ENCODE measurements around the gene AUTS2. TPM values are rescaled to one million over a fixed set of nuclear protein-coding genes. Genes with fewer than 3 reads are reported as not detected.

The AUTS2 gene
- total RNA-seq, 1 experiment from 2014 or later: 42.1 TPM

DNA sequence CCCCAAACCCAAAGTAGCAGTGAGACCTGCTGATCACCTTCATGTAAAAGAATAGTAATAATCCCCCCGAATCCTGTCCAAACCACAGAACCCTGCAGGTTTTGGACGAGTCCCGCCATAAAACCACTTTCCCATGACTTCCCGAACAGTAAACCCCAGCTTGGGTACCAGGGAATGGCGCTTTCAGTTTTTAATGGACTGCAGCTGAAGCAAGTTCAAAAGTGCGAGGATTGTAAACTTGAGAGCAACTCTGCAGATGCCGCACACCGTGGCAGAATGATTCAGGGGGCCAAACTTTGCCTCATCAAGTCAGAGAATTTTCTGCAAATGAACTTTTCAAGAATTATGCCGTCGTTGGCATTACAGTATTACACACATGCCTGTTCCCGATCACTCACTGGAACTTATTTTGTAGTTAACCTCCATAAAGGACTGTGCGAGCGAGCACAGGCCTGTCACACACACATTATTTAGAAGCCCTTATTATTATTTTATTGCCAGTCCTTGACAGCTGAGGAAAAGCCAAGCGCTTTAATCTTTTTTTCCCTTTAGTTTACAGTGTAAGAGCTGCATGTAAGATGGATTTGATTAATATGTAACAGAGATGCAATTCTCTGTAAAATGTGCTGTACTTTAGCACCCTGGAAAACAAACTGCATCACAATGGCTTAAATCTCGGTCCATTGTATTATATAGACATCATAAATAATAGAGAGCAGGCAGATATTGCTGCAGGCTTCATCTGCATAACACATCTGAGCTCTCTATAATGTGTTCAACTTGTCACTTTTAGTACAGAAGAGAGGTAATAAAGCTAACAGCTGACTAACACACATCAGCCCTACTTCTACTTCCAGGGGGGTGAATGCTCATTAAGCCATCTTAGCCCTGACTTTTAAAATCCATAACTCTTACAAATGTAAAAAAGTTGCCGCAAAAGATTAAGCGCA lies 1040.2 kb downstream of the AUTS2 start:
- no peaks in the 10 kb centered on the region for H3K4me1 ChIP-seq (ENCODE audit: insufficient read depth, low read length, poor library complexity, severe bottlenecking)
- H3K36me3 ChIP-seq (ENCODE audit: insufficient read depth, low read length, poor library complexity, severe bottlenecking): no peaks in the 10 kb centered on the region
- CTCF ChIA-PET: no interaction called here
- POLR2A ChIA-PET (ENCODE audit: low non-redundant PET): no interaction called here
- TF ChIP-seq EZH2 (IDR thresholded peaks at IDR 0.05; ENCODE audit: borderline replicate concordance, low read depth, low read length, poor library complexity, severe bottlenecking) (no peak), CTCF (conservative IDR thresholded peaks at IDR 0.05; ENCODE audit: low read depth, low read length) (no peak)
- H3K4me3 ChIP-seq (ENCODE audit: low read depth, low read length, poor library complexity, severe bottlenecking): no peak overlapping the region
- H3K27me3 ChIP-seq (replicated peaks; ENCODE audit: insufficient read depth, low read depth, low read length, poor library complexity): no peaks in the 10 kb centered on the region
- DNase-seq (ENCODE audit: low spot score): no peak
- no peak overlapping the region for H3K27ac ChIP-seq (ENCODE audit: low read depth, low read length, poor library complexity, severe bottlenecking)
- no peaks in the 10 kb centered on the region for H3K9me3 ChIP-seq (ENCODE audit: low read depth, low read length, poor library complexity, severe bottlenecking)
- intact Hi-C loops (cut with micrococcal nuclease; ENCODE audit: unreplicated experiment): no loop called here
- no TSS peak for BruUV-seq (replicated peaks)

- H3K4me3 ChIP-seq (ENCODE audit: low read depth, low read length, poor library complexity, severe bottlenecking): no peak overlapping the region
- H3K4me1 ChIP-seq (ENCODE audit: insufficient read depth, low read length, poor library complexity, severe bottlenecking): no peaks in the 10 kb centered on the region
- CTCF ChIA-PET: no interaction called here
- no TSS peak for BruUV-seq (replicated peaks)
- intact Hi-C loops (cut with micrococcal nuclease; ENCODE audit: unreplicated experiment): no loop called here
- H3K27me3 ChIP-seq (replicated peaks; ENCODE audit: insufficient read depth, low read depth, low read length, poor library complexity): no peaks in the 10 kb centered on the region
- POLR2A ChIA-PET (ENCODE audit: low non-redundant PET): no interaction called here
- DNase-seq (ENCODE audit: low spot score): no peak
- H3K9me3 ChIP-seq (ENCODE audit: low read depth, low read length, poor library complexity, severe bottlenecking): no peaks in the 10 kb centered on the region
- H3K36me3 ChIP-seq (ENCODE audit: insufficient read depth, low read length, poor library complexity, severe bottlenecking): no peaks in the 10 kb centered on the region
- H3K27ac ChIP-seq (ENCODE audit: low read depth, low read length, poor library complexity, severe bottlenecking): no peak overlapping the region
- TF ChIP-seq EZH2 (IDR thresholded peaks at IDR 0.05; ENCODE audit: borderline replicate concordance, low read depth, low read length, poor library complexity, severe bottlenecking): no peak
- no peak for TF ChIP-seq CTCF (conservative IDR thresholded peaks at IDR 0.05; ENCODE audit: low read depth, low read length)
Observed at GRCh38 chr7:70640266-70640833, 1042.1 kb downstream of the AUTS2 start.

- intact Hi-C loops (cut with micrococcal nuclease; ENCODE audit: unreplicated experiment): no loop called here
- ChIA-PET POLR2A (ENCODE audit: low non-redundant PET) (no interaction called here), CTCF (no interaction called here)
- H3K4me1 ChIP-seq (ENCODE audit: insufficient read depth, low read length, poor library complexity, severe bottlenecking): no peaks in the 10 kb centered on the region
- no peaks in the 10 kb centered on the region for H3K9me3 ChIP-seq (ENCODE audit: low read depth, low read length, poor library complexity, severe bottlenecking)
- no peak overlapping the region for H3K27ac ChIP-seq (ENCODE audit: low read depth, low read length, poor library complexity, severe bottlenecking)
- no peaks in the 10 kb centered on the region for H3K27me3 ChIP-seq (replicated peaks; ENCODE audit: insufficient read depth, low read depth, low read length, poor library complexity)
- no peak for TF ChIP-seq CTCF (conservative IDR thresholded peaks at IDR 0.05; ENCODE audit: low read depth, low read length)
- no peak for TF ChIP-seq EZH2 (IDR thresholded peaks at IDR 0.05; ENCODE audit: borderline replicate concordance, low read depth, low read length, poor library complexity, severe bottlenecking)
- BruUV-seq (replicated peaks): no TSS peak
- H3K4me3 ChIP-seq (ENCODE audit: low read depth, low read length, poor library complexity, severe bottlenecking): no peak overlapping the region
- no peak for DNase-seq (ENCODE audit: low spot score)
- H3K36me3 ChIP-seq (ENCODE audit: insufficient read depth, low read length, poor library complexity, severe bottlenecking): no peaks in the 10 kb centered on the region
Observed at GRCh38 chr7:70641882-70642281, 1043.6 kb downstream of the AUTS2 start.

Data from A673 (cell line).